ENCODE results near the gene TRIP6.
"Not testable (repeated sequence)": the region's sequence is repeated elsewhere in the genome, so short reads cannot be mapped to it uniquely, and the experiment has no call there.

The TRIP6 gene

GRCh38 chr7:100890653-100891567 is 23.7 kb downstream of the TRIP6 start:
- DNase-seq (ENCODE audit: low spot score), result no peak

- no peak for DNase-seq (ENCODE audit: low spot score)
Measured at GRCh38 chr7:100891568-100892247, 24.5 kb downstream of the TRIP6 start.

- DNase-seq (ENCODE audit: low spot score), result no peak
Measured at GRCh38 chr7:100892364-100893317, 25.5 kb downstream of the TRIP6 start.

DNA sequence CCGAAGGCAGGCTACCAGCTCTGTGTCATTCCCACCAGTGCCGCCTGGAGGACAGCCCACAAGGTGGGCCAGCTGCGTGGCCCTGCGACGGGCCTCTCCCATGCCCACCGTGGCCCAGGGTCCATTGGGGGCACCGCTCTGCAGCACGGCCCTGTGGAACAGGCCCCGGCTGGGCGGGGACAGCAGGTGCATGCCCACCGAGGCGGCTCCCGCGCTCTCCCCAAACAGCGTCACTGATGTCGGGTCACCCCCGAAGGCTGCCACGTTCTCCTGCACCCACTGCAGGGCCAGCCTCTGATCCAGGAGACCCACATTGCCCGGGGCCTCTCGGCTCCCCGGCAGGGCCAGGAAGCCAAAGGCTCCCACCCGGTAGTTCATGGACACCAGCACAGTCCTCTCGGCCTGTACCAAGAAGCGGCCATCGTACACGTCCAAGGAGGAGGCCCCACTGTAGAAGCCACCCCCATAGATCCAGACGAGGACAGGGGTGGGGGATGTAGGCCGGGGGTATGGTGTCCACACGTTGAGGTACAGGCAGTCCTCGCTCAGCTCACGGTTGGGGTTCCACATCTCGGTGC is 26.2 kb downstream of the TRIP6 start:
- DNase-seq (ENCODE audit: low spot score), result no peak

- DNase-seq (ENCODE audit: low spot score), result no peak
Measured at GRCh38 chr7:100893910-100894721, 26.9 kb downstream of the TRIP6 start.

DNA sequence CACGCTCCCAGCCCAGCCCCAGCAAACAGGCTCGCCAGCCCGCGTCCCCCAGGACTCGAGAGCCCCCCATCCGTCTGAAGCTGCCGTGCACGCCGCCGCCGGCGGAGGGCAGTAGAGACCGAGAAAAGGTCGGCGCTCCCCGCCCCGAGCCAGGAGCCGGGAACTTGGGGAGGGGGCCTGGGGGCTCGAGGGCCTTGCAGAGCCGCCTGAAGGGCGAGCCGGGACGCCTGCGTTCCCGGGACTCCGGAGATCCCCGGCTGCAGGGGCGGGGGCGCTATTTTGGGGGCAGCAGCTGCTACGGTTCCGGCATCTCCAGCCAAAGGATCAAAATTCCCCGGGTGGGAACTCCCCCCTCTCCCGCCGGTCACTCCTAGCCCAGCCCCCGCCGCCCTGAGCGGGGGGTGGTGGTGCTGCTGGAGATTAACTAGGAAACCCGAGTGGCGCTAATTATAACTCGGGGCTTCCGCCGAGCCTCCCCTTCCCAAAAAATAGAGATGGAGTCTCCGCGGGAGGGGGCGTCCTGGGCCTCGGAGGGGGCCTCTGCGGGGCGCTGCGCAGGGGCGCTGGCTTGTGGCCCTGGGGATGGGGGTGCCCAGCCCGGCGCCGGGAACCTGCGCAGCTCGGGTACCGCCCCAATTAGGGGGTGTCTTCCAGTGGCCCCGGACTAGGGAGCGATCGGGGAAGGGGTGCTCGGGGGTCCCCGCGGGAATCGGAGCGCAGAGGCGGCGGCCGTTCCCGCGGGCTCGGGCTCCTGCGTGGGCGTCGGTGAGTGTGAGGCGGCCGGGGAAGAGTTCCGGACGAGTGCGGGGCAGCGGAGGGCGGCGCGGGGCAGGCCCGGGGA is 27.9 kb downstream of the TRIP6 start:
- DNase-seq (ENCODE audit: low spot score), result no peak

DNA sequence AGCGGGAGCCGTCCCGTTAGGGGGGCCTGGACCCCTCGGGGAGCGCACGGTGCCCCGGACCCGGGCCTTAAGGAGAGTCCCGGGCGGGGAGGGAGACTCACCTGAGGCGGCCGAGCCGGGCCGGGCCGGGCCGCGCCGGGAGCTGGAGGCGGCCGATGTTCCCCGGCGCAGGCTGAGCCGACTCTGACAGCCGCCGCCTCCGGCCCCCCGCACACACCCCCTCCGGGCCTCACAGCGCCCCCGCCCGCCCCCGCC is 28.4 kb downstream of the TRIP6 start, which contains the start of gene ACHE:
Gene ACHE (minus strand): TSS at position 188 of the 255 bp plus-strand sequence. CDS start 1,656 bp downstream, outside the sequence.
- no peak for DNase-seq (ENCODE audit: low spot score)

DNA sequence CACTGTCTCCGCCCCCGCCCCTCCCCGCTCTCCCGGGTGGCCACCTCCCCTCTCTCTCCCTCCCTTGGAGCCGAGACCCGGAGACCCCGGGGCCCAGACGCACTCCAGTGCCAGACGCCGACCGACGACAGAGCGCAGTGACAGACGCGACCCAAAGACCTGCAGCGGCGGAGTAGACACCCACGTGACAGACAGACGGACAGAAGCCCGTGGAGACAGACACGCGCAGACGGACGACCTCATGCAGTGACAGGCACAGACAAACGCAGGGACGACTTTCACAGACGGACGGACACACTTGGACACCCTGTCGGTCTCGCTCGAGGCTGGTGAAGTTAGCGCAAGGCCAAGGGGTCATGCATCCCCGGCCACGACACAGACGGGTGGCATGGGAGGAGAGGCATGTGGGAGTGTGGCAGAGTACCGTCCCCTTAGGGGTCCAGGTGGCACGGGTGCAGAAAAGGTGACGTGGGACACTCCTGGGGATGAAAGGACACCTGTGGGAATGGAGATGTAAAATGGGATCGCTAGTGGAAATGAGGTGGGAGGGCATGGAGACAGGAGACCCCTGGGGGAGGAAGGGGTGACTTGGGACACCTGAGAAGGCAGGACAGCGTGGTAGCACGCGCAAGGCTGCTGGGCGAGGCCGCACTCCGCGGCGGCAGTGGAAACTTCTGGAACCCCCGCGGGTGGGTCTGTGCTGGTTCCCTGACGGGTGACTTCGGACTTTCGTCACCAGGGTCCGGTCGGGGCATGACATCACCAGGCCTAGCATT is 29.0 kb downstream of the TRIP6 start:
- DNase-seq (ENCODE audit: low spot score), result no peak

GRCh38 chr7:100896732-100897608 is 29.8 kb downstream of the TRIP6 start:
- no peak for DNase-seq (ENCODE audit: low spot score)

DNA sequence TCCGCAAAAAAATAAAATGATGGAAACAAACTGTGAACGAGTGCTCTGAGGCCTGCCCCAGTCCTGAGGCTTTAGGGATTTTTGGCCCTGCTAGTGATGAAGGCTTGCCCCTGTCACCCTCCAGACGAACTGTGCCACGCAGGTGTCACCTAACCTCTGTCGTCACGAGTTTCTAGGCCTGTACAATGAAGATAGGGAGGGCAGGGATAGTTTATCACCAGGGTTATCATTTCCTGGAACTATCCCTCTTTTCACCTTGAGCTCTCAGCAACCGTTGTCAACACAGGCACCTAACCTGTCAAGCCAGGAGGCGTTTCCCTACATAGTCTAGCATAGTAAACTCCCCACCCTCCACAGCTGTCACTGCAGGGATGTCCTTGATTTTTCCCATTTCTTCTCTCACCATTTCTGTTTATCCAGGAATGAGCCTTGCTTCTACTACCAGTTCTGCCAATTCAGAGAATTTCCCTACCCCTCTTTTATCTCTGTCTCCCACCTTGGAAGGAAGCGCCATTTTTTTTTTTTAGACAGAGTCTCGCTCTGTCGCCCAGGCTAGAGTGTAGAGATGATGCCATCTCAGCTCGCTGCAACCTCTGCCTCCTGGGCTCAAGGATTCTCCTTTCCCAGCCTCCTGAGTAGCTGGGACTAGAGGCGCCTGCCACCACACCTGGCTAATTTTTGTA is 30.7 kb downstream of the TRIP6 start:
- DNase-seq (ENCODE audit: low spot score), result no peak

DNA sequence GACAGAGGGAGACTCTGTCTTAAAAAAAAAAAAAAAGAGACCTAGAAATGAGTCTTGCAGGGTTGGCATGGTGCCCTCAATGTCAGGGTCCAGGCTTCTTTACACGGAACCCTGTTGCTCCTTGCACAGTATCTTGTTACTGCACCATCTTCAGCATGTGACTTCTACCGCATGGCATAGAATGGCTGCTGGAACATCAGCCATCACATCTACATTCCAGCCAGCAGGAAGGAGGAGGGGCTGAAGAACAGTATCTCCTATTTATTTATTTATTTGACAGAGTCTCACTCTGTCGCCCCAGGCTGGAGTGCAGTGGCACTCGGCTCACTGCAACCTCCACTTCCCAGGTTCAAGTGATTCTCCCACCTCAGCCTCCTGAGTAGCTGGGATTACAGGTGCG is 32.2 kb downstream of the TRIP6 start:
- no peak for DNase-seq (ENCODE audit: low spot score)

- no peak for DNase-seq (ENCODE audit: low spot score)
Measured at GRCh38 chr7:100900978-100901377, 33.8 kb downstream of the TRIP6 start.

DNA sequence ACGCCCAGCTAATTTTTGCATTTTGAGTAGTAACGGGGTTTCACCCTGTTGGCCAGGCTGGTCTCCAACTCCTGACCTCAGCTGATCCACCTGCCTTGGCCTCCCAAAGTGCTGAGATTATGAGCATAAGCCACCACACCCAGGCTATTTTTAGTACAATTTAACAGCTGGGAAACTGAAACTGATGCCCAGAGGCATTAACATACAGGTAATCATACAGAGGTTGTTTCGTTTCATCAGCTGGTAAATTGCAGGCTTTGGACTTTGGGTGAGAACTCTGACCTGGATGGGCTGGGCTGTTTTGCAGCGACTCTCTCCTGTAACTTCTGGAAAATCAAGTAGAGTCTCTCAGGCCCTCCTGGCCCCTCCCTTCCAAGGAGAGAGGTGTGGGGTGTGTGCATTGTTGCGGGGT is 34.7 kb downstream of the TRIP6 start:
- no peak for DNase-seq (ENCODE audit: low spot score)

- no peak for DNase-seq (ENCODE audit: low spot score)
Measured at GRCh38 chr7:100902638-100903037, 35.5 kb downstream of the TRIP6 start.

DNA sequence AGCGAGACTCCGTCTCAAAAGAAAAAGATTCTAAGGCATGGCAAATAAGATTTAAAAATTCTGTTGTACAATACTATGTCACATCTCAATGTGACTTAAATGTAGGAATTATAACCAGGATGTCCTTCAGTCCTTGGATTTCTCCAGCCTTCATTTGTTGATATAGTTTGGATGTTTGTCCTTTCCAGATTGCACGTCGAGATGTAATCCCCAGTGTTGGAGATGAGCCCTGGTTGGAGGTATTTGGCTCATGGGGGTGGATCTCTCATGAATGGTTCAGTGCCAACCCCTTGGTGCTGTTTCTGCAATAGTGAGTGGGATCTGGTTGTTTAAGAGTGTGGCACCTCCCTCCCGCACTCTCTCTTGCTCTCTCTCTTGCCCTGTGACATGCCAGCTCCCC is 41.3 kb downstream of the TRIP6 start:
- no peak for DNase-seq (ENCODE audit: low spot score)

- not testable (repeated sequence) for DNase-seq (ENCODE audit: low spot score)
Measured at GRCh38 chr7:100910443-100910842, 43.3 kb downstream of the TRIP6 start.

DNA sequence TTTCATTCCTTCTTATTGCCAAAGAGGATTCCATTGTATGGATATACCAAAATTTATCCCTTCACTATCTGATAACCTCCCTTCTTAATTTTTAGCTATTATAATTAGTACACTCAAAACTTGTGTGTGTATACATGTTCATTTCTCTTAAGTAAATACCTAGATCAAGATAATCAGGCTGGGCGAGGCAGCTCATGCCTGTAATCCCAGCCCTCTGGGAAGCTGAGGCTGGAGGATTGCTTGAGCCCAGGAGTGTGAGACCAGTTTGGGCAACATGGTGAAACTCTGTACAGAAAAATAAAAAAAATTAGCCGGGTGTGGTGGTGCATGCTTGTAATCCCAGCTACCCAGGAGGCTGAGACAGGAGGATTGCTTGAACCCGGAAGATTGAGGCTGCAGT is 44.3 kb downstream of the TRIP6 start:
- no peak for DNase-seq (ENCODE audit: low spot score)
